Epithelial cell of proximal tubule (primary cell): ENCODE measurements around the gene HOXA6. TPM values are rescaled to one million over a fixed set of nuclear protein-coding genes. Genes with fewer than 3 reads are reported as not detected.

ENCODE experiments used
- DNase-seq: peaks from one replicate; pipeline ENCODE4 v3.0.0-alpha.2; 2011; ENCODE audit warnings: low read depth
- H3K4me3 ChIP-seq: 2 replicates; pipeline ENCODE4 v1.5.1; 2011; ENCODE audit warnings: low read depth, mild to moderate bottlenecking, low read length
- CTCF ChIP-seq: conservative IDR thresholded peaks from 2 replicates; pipeline ENCODE4 v1.5.1; 2012; ENCODE audit warnings: low read depth, mild to moderate bottlenecking, low read length
- total RNA-seq: library from RNA; depleted of rRNA; stranded (reverse); fragments of >200 nt; gene quantifications from 2 replicates; pipeline ENCODE4 v1.2.3, GENCODE V29; 2015

Gene HOXA6
- total RNA-seq, 1 donor from 2014 or later: 5.7 TPM

GRCh38 chr7:27132214-27132613 lies 15.4 kb downstream of the HOXA6 start:
- TF ChIP-seq CTCF: no peak
- H3K4me3 ChIP-seq: no peak overlapping the region
- no peak for DNase-seq

GRCh38 chr7:27131390-27131819 lies 16.2 kb downstream of the HOXA6 start:
- no peak for TF ChIP-seq CTCF
- DNase-seq: no peak
- H3K4me3 ChIP-seq: peak overlapping the region; percentile 72

GRCh38 chr7:27130540-27131389 lies 16.8 kb downstream of the HOXA6 start, which contains the start of gene HOXA4:
HOXA4 (minus strand) TSS chr7:27130757; CDS start chr7:27130733, 24 bp downstream.
- no peak for TF ChIP-seq CTCF
- H3K4me3 ChIP-seq: peak within 1 kb of the TSS; percentile 72
- no peak for DNase-seq

- peak; percentile 41 for TF ChIP-seq CTCF
- peak overlapping the region; percentile 72 for H3K4me3 ChIP-seq
- DNase-seq: no peak
Observed at GRCh38 chr7:27129729-27130539, 17.6 kb downstream of the HOXA6 start.

- DNase-seq: no peak
- H3K4me3 ChIP-seq: peak overlapping the region; percentile 72
- no peak for TF ChIP-seq CTCF
Observed at GRCh38 chr7:27128776-27129728, 18.5 kb downstream of the HOXA6 start.

- no peak for TF ChIP-seq CTCF
- DNase-seq: no peak
- no peak overlapping the region for H3K4me3 ChIP-seq
Observed at GRCh38 chr7:27128034-27128433, 19.5 kb downstream of the HOXA6 start.
